ENCODE results near the gene PRSS56. TPM values are rescaled to one million over a fixed set of nuclear protein-coding genes. Genes with fewer than 3 reads are reported as not detected.
"Not testable (repeated sequence)": the region's sequence is repeated elsewhere in the genome, so short reads cannot be mapped to it uniquely, and the experiment has no call there.

Gene PRSS56
- total RNA-seq, 1 experiment from 2014 or later = not detected

DNA sequence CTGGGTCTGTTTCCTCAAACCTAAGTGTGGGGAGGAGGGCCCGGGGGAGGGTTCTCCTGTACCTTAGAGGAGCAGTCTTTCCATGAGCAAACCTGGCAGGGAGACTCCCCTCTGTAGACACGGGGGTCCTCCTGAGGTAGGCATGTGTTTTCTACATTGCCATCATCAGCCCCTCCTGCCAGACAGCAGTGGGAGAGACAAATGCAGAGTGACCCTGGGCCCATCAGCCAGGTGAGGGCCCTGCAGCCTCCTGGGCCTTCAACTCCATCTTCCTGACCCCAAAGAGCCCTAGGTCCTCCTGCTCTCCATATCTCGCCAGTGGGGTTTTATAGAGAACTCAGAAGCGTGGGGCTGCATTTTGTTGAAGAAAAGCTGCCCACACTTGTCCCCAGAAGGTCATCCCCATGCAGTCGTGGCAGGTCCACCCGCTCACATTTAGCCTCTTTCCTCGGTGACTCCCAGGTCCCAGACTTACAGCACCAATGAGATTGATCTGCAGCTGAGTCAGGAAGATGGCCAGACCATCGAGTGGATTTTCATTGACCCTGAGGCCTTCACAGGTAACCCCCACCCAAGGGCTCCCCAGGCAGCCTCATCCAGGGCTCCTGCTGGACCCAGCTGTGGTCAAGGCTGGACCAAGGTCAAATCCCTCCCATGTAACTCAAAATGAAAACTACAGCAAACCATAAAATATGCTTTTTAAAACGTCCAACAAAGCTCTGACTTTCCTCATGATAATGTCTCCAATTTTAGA, 21.9 kb downstream of the PRSS56 start:
- no peak for DNase-seq (ENCODE audit: low spot score)

DNA sequence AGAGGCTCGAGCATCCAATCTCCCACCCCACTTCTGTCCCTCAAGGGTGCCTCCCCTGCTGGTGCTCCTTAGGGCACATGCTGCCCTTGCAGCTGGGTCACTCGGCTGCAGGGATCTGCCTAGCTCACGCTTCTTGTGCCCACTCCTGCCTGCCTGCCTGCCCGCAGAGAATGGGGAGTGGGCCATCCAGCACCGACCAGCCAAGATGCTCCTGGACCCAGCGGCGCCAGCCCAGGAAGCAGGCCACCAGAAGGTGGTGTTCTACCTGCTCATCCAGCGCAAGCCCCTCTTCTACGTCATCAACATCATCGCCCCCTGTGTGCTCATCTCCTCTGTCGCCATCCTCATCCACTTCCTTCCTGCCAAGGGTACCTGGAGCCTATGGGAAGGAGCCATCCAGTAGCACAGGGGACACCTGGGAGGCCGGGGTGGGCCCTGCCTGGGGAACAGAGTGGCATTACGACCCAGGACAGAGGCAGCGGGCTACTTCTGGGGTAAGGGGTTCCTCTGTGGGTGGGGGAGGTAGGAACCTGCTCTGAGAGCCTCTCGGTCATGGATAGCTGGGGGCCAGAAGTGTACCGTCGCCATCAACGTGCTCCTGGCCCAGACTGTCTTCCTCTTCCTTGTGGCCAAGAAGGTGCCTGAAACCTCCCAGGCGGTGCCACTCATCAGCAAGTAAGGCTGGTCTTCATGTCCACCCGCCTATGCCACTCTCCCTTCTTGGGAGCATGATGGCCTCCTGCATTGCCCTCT, 22.7 kb downstream of the PRSS56 start:
- no peak for DNase-seq (ENCODE audit: low spot score)

DNA sequence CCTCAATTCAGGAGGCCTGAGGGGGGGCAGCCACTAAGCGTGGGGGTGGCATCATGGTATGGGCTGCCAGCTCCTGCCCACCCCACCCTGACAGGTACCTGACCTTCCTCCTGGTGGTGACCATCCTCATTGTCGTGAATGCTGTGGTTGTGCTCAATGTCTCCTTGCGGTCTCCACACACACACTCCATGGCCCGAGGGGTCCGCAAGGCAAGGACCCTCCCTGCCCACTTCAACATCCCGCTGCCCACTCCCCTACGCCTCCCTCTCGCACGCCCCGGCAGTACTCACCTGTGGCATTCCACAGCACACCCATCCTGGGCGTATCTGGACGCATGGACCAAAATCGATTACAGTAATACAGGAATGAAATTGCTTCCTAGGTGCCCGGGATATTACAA, 23.3 kb downstream of the PRSS56 start:
- DNase-seq (ENCODE audit: low spot score) = no peak

DNA sequence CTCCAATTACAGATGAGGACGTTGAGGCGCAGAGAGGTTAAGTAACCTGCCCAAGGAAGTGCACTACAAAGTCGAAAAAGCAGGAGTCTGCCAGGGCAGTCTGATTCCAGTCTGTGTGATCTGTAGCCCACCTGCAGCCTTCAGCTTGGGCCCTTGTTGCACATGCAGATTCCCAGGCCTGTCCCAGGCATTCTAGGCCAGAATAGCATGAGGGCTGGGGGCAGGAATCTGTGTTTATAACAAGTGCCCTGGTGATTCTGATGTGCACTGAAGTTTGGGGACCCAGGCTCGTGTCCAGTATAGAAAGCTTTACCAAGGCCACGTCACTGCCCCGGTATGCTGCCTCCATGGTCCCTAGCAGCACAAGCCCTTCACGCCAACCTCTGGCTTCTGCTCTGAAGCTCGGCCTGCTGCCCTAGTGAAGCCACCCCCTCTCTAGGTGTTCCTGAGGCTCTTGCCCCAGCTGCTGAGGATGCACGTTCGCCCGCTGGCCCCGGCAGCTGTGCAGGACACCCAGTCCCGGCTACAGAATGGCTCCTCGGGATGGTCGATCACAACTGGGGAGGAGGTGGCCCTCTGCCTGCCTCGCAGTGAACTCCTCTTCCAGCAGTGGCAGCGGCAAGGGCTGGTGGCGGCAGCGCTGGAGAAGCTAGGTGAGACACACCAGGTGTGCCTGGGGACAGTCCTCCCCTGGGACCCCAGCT, 23.9 kb downstream of the PRSS56 start:
- DNase-seq (ENCODE audit: low spot score) = no peak

DNA sequence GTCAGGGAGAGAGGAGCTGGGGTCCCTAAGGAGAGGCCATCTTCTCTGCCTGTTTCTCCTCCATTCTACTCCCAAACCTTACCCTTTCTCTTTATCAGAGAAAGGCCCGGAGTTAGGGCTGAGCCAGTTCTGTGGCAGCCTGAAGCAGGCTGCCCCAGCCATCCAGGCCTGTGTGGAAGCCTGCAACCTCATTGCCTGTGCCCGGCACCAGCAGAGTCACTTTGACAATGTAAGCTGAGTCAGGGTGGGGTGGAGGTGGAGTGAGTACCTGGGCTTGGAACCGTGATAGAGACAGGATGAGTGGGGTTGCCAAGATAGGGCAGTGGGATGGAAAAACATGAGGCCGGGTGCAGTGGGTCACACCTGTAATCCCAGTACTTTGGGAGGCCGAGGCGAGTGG, 24.5 kb downstream of the PRSS56 start:
- no peak for DNase-seq (ENCODE audit: low spot score)

DNA sequence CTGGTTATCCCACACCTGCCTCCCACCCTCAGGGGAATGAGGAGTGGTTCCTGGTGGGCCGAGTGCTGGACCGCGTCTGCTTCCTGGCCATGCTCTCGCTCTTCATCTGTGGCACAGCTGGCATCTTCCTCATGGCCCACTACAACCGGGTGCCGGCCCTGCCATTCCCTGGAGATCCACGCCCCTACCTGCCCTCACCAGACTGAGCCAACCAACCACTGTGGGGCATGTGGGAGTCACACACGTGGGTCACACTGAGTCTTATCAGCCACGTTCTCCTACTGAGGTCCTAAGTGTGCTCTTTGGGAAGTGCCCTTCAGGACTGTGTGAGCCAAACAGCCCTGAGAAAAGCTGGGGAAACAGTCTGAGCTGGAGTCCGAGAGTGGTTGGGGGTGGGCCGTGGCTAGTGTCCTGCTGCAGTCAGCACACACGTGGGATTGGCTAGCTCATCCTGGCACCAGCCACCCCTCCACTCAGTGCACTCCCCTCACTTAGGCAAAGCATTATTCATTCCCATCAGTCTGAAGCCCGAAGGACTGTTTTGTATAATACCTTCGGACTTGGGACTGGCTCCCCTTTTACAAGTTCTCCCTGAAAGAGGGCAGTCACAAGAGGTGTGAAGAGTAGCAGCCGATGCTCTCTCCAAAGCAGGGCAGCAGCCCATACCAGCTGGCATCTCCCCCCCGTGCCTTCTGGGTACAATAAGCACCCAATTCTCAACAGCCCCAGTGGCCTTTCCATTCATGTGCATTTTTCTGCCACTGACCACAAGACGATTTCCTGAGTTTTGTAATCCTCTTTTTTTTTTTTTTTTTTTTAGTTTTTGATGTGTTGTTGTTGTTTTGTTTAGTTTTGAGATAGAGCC, 25.6 kb downstream of the PRSS56 start:
- DNase-seq (ENCODE audit: low spot score) = no peak

DNA sequence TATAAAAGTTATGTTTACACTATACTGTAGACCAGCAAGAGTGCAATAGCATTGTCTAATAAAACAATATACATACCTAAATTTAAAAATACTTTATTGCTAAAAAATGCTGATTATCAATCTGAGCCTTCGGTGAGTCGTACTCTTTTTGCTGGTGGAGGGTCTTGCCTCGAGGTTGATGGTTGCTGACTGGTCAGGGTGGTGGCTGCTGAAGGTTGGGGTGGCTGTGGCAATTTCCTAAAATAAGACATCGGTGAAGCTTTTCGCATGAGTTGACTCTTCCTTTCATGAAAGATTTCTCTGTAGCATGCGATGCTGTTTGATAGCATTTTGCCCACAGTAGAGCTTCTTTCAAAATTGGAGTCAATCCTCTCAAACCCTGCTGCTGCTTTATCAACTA, 27.8 kb downstream of the PRSS56 start:
- DNase-seq (ENCODE audit: low spot score) = no peak

DNA sequence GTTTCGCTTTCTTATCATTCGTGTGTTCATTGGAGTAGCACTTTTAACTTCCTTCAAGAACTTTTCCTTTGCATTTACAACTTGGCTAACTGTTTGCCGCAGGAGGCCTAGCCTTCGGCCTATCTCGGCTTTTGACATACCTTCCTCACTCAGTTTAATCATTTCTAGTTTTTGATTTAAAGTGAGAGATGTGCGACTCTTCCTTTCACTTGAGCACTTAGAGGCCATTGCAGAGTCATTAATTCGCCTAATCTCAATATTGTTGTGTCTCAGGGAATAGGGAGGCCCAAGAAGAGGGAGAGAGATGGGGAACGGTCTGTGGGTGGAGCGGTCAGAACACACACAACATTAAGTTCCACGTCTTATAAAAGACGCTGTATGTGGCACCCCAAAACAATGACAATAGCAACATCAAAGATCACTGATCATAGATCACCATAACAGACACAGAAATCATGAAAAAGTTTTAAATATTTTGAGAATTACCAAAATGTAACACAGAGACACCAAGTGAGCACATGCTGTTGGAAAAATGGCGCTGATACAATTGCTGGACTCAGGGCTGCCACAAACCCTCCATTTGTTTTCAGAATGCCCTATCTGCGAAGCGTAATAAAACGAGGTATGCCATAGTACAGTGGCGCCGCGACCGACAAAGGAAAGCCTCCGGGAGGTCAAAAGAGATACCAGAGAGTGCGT, 29.6 kb downstream of the PRSS56 start:
- DNase-seq (ENCODE audit: low spot score) = no peak

DNA sequence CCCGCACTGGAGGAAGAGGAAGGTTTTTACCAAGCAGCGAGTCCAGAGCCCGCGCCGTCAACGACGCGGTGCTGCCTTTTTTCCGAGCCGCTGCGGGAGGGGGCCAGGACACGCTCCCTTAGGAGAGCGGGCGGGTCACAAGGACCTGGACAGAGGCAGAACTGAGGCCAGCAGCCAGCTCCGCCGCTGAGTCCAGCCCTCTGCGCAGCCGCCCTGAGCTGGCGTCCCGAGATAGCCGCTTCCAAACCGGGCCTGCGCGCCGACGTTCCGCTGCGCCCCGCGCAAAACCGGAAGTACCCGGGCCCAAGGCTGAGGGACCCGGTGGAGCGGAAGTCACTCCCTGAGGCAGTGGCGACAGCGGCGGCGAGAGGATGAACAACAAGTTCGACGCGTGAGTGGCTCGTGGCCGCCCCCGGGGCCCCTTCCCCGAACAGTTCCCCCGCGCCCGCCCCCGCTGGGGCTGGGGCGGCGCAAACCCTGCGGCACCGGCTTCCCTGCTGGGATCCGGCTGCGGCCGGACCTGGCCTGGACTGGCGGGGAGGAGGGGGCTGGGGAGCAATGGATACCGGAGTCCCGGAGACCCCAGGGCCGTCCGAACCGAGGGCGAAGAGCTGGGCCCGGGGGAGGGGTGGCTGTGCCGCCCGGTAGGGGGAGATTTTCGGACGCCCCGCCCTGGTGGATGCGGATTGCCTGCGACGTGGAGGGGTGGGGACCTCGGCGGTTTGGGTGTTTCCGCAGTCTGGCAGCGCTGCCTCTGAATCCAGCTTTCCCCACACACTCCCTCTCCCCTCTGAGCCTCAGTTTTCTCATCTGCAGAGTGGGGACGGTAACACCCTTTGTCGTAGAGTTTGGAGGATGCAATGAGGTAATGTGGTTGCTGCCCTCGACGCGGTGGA, 30.4 kb downstream of the PRSS56 start, which contains the start of the genes EIF4E2 and TIGD1:
TSS of gene EIF4E2 (plus strand) at position 336 of the 896 bp plus-strand sequence. CDS start at position 372, 36 bp downstream.
TSS of gene TIGD1 (minus strand) at position 204 of the 896 bp plus-strand sequence. CDS start 675 bp downstream, outside the sequence.
- DNase-seq (ENCODE audit: low spot score) = peak; percentile 88

DNA sequence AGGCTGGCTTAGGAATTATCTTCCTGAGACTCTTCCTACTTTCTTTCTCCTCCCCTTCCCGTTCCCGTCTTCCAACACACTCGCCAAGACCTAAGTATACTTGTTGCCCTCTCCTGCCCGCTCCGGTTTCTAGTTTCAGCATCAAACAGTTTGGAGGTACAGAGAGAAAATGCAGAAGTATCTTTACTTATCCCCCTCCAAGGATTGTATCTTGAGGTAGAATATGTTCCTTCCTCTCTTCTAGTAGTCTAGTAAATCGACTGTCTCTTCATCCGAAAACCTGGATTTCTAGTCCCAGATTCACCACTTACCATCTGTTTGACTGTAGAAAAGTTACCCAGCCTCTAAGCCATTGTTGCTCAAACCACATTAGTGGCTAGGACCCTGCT, 31.1 kb downstream of the PRSS56 start:
- DNase-seq (ENCODE audit: low spot score) = no peak

DNA sequence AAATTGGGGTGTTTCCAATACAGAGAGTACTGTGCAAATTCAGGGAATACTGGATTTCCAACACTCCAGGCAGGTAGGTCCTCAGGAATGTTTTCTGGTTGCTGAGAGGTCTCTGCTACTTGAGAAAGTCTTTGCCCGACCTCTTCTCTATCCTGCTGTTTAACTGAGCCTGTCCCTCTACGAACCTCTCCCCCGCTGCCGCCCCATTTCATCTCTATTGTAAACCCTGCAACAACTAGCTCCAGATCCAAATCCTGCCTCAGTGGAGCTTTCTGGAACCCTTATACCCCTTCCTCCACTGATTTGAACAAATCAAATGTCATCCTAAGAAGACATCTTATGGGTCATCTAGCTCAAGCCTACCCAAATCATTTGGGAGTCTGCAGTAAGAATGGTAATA, 31.6 kb downstream of the PRSS56 start:
- DNase-seq (ENCODE audit: low spot score) = no peak

DNA sequence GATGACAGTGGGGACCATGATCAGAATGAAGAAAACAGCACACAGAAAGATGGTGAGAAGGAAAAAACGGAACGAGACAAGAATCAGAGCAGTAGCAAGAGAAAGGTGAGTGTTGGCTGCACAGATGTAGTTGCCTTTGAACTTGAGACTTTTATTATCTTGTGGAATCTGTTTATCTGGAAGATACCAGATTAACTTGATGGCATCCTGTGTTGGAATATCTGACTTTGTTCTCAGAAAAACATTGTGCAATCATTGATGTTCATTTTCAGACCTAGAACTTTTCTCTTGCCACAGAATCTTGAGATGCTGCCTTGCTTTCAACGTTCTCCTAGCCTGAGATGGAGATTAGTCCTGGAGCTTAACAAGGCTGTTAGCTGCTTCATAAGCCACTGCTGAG, 36.2 kb downstream of the PRSS56 start:
- DNase-seq (ENCODE audit: low spot score) = no peak

DNA sequence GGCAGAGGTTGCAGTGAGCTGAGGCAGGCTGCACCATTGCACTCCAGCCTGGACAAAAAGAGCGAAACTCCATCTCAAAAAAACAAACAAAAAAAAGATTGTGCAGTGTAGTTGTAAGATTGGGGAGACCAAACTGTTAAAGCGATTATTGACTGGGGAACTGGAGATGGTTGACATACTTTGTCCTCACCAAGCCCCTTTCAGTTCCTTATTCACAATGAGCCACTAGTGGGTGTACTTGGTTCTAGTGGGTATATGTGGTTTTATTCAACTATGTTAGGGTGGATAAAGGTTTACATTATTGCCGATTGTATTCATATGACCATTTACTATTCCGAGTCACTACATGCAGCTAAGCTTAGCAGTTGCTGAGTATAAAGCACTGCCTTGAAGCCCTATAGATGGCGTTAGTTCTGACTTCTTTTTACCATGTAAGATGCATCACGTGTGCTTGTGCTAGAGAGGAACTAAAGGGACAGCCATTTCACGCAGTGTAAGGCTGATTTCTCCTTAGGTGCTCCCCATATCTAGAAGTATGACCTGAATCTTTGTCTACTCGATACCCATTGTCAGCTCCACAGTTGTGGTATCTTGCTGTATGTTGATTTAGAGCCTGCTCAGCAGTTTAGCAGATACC, 42.4 kb downstream of the PRSS56 start:
- no peak for DNase-seq (ENCODE audit: low spot score)

DNA sequence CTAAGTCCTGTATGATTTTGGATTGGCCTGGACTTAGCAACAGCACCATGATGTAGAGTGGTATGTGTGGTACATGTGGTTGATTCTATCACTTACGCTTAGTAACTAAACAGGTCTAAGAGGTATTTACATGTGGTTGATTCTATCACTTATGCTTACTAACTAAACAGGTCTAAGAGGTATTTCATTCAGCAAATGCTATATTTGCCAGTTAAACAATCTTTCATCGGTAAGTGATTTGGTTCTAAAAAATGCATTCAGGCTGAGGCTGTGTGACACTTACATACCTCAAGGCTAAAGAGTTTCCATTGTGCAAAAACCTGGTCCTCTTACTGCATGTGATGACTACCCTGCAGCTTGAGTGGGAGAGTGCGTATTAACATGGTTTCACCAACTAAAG, 43.4 kb downstream of the PRSS56 start:
- DNase-seq (ENCODE audit: low spot score) = no peak

DNA sequence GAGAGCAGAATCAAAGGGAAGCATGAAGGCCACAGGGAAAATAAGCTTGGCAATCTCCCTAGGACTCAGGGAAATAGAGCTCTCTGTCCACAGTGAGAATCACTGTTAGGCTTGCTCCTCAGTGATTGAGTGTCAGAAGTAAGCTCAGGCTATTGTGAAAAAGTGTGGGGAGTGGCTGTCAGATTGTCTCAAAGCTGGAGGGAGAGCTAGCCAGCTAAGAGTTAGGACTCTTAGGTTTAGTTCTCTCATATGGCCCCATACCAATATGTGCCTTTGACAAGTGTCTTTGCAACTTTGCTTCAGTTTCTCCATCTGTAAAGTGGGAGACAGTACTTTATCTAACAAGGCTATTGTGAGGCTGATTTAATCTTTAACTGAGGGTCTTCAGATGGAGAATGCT, 47.5 kb downstream of the PRSS56 start:
- DNase-seq (ENCODE audit: low spot score) = no peak

DNA sequence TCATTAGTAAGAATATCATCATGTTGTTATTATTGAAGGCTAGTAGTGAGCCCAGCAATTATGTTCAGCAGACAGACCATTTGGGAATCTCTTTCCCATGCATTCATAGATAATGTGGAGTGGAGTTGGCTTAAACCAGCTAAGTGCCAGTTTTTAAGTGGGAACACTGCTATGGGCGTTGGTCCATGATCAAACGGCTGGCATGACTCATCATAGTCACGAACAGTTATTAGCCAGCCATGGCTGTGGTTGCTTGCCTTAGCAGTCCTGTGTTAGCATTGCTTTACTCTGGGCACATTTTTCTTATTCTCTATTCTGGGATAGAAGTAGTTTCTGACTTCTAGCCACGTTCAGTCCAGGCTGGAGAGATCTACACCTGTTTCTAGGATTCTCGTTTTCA, 48.0 kb downstream of the PRSS56 start:
- DNase-seq (ENCODE audit: low spot score) = peak; percentile 89

DNA sequence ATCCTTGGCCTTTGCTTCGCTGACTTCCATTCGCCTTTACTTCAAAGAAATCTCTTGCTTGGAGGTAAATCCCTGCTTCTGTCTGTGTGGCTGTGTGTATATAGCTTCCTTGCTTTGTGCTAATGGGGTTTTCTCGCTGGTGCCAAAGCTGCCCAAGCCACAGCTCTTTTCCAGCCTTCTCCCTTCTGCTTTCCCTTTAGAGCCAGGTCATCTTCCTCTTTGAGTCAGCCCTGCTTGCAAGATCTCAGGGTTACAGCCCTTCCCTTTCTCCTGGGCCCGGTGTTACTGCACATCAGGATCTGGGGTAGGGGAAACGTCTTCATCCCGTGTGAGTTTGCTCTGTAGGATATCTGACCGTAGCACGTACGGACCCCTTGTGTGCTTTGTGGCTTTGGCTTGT, 49.4 kb downstream of the PRSS56 start:
- DNase-seq (ENCODE audit: low spot score) = no peak

DNA sequence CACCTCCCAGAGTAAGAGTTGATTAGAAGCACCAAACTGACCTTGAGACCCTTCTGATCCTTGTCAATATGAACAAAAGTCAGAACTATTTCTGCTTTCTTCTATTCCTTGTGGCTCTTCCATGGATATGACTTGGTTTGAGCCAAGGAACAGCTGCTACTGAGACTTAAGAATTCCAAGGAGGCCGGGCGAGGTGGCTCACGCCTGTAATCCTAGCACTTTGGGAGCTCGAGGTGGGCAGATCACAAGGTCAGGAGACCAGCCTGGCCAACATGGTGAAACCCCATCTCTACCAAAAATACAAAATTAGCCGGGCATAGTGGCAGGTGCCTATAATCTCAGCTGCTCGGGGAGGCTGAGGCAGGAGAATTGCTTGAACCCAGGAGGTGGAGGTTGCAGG, 50.3 kb downstream of the PRSS56 start:
- not testable (repeated sequence) for DNase-seq (ENCODE audit: low spot score)

DNA sequence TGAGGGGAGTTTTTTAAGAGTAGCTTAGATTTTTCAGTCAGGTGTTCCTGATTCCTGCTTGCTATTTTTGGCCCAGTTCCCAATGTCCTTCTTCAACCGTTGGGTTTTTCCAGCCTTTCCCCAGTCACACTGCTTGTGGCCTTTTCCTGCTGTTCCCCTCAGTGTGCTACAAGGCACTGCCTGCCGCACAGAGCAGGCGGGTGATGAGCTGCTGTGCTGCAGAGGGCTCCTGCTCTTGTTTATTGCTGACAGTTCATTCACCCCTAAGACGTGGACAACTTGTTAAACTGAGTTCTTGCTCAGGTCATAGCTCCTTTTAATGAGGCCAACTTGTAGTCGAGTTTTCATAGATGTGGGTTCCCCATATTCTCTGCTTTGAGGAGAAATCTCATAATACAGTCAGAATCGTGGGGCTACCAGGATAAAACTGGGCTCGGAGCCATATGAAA, 50.9 kb downstream of the PRSS56 start:
- peak; percentile 52 for DNase-seq (ENCODE audit: low spot score)

Data from A172 (cell line).